ENCODE measurements around the gene TFAP2A.

GRCh38 chr6:10347561-10348327 lies 67.1 kb downstream of the TFAP2A start:
- TF ChIP-seq CTCF (IDR thresholded peaks at IDR 0.05 in 2 of 3, conservative IDR thresholded peaks at IDR 0.05 in 1 of 3; ENCODE audit: borderline replicate concordance in 1 of 3, insufficient read depth in 1 of 3, low read depth in 2 of 3, low read length in 2 of 3) (no peak), POLR2A (IDR thresholded peaks at IDR 0.05; ENCODE audit: borderline replicate concordance, extremely low read depth, insufficient read depth, insufficient read length) (no peak), EZH2phosphoT487 (IDR thresholded peaks at IDR 0.05; ENCODE audit: borderline replicate concordance) (no peak)
